ENCODE results near the gene ARL14. TPM values are rescaled to one million over a fixed set of nuclear protein-coding genes. Genes with fewer than 3 reads are reported as not detected.

The ARL14 gene
- polyA plus RNA-seq, 1 donor from 2014 or later, result not detected

- Histone ChIP-seq H3K4me2 (ENCODE audit: low read length) (no peak overlapping the region), H3K9me3 (ENCODE audit: low read length) (no peaks in the 10 kb centered on the region), H3K4me3 (ENCODE audit: low read length) (no peak overlapping the region), H3K36me3 (ENCODE audit: insufficient read depth, low read length) (no peaks in the 10 kb centered on the region), H3F3A (ENCODE audit: insufficient read depth, low read length, poor library complexity, severe bottlenecking) (no peaks in the 10 kb centered on the region), H3K27me3 (ENCODE audit: insufficient read depth, low read depth, low read length) (no peaks in the 10 kb centered on the region), H3K79me2 (replicated peaks; ENCODE audit: insufficient read depth, low read length) (no peaks in the 10 kb centered on the region), H3K9me2 (ENCODE audit: insufficient read depth, low read length) (no peaks in the 10 kb centered on the region), H3K9ac (ENCODE audit: low read length) (peak overlapping the region; percentile 32), H2AFZ (ENCODE audit: low read depth, low read length) (peak overlapping the region; percentile 45), H3K27ac (ENCODE audit: low read length) (peak overlapping the region; percentile 47), H4K20me1 (ENCODE audit: insufficient read depth) (no peaks in the 10 kb centered on the region)
- TF ChIP-seq EP300 (conservative IDR thresholded peaks at IDR 0.05; ENCODE audit: poor library complexity, severe bottlenecking) (no peak), POLR2AphosphoS5 (IDR thresholded peaks at IDR 0.05) (no peak), RAD21 (conservative IDR thresholded peaks at IDR 0.05) (no peak), SMC3 (conservative IDR thresholded peaks at IDR 0.05; ENCODE audit: poor library complexity) (no peak), CTCF (IDR thresholded peaks at IDR 0.05; ENCODE audit: poor library complexity, severe bottlenecking) (no peak), EZH2 (IDR thresholded peaks at IDR 0.05; ENCODE audit: borderline replicate concordance, insufficient read depth, low read length, poor library complexity, severe bottlenecking) (no peak)
- TF ChIP-seq, protein P1, sequence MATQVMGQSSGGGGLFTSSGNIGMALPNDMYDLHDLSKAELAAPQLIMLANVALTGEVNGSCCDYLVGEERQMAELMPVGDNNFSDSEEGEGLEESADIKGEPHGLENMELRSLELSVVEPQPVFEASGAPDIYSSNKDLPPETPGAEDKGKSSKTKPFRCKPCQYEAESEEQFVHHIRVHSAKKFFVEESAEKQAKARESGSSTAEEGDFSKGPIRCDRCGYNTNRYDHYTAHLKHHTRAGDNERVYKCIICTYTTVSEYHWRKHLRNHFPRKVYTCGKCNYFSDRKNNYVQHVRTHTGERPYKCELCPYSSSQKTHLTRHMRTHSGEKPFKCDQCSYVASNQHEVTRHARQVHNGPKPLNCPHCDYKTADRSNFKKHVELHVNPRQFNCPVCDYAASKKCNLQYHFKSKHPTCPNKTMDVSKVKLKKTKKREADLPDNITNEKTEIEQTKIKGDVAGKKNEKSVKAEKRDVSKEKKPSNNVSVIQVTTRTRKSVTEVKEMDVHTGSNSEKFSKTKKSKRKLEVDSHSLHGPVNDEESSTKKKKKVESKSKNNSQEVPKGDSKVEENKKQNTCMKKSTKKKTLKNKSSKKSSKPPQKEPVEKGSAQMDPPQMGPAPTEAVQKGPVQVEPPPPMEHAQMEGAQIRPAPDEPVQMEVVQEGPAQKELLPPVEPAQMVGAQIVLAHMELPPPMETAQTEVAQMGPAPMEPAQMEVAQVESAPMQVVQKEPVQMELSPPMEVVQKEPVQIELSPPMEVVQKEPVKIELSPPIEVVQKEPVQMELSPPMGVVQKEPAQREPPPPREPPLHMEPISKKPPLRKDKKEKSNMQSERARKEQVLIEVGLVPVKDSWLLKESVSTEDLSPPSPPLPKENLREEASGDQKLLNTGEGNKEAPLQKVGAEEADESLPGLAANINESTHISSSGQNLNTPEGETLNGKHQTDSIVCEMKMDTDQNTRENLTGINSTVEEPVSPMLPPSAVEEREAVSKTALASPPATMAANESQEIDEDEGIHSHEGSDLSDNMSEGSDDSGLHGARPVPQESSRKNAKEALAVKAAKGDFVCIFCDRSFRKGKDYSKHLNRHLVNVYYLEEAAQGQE (IDR thresholded peaks at IDR 0.05; ENCODE audit: borderline replicate concordance), result no peak
Observed at GRCh38 chr3:160661660-160662059, 15.3 kb upstream of the ARL14 start.

GRCh38 chr3:160665231-160665630 lies 11.7 kb upstream of the ARL14 start:
- H4K20me1 ChIP-seq (ENCODE audit: insufficient read depth), result no peaks in the 10 kb centered on the region
- no peaks in the 10 kb centered on the region for H3K79me2 ChIP-seq (replicated peaks; ENCODE audit: insufficient read depth, low read length)
- H2AFZ ChIP-seq (ENCODE audit: low read depth, low read length), result no peak overlapping the region
- H3F3A ChIP-seq (ENCODE audit: insufficient read depth, low read length, poor library complexity, severe bottlenecking), result no peaks in the 10 kb centered on the region
- H3K27ac ChIP-seq (ENCODE audit: low read length), result no peak overlapping the region
- no peak overlapping the region for H3K9ac ChIP-seq (ENCODE audit: low read length)
- no peaks in the 10 kb centered on the region for H3K9me3 ChIP-seq (ENCODE audit: low read length)
- no peak for TF ChIP-seq MXI1 (conservative IDR thresholded peaks at IDR 0.05; ENCODE audit: poor library complexity, severe bottlenecking)
- no peak for TF ChIP-seq CTCF (IDR thresholded peaks at IDR 0.05; ENCODE audit: poor library complexity, severe bottlenecking)
- no peak for TF ChIP-seq EP300 (conservative IDR thresholded peaks at IDR 0.05; ENCODE audit: poor library complexity, severe bottlenecking)
- no peak for TF ChIP-seq EZH2 (IDR thresholded peaks at IDR 0.05; ENCODE audit: borderline replicate concordance, insufficient read depth, low read length, poor library complexity, severe bottlenecking)
- TF ChIP-seq POLR2AphosphoS5 (IDR thresholded peaks at IDR 0.05), result no peak
- no peak for TF ChIP-seq SMC3 (conservative IDR thresholded peaks at IDR 0.05; ENCODE audit: poor library complexity)
- TF ChIP-seq TAF1 (IDR thresholded peaks at IDR 0.05; ENCODE audit: low read depth), result no peak
- no peak for TF ChIP-seq RAD21 (conservative IDR thresholded peaks at IDR 0.05)
- TF ChIP-seq, protein P1 (IDR thresholded peaks at IDR 0.05; ENCODE audit: borderline replicate concordance), result no peak
- H3K4me2 ChIP-seq (ENCODE audit: low read length), result no peak overlapping the region
- no peaks in the 10 kb centered on the region for H3K36me3 ChIP-seq (ENCODE audit: insufficient read depth, low read length)
- no peaks in the 10 kb centered on the region for H3K9me2 ChIP-seq (ENCODE audit: insufficient read depth, low read length)
- H3K27me3 ChIP-seq (ENCODE audit: insufficient read depth, low read depth, low read length), result no peaks in the 10 kb centered on the region
- no peak overlapping the region for H3K4me3 ChIP-seq (ENCODE audit: low read length)

All from neural cell (in vitro differentiated cells).